HCT116 (cell line): Measurements from ENCODE around the gene CENATAC. TPM values are rescaled to one million over a fixed set of nuclear protein-coding genes. Genes with fewer than 3 reads are reported as not detected.

ENCODE experiments used
- ATAC-seq: fragments of 200-7000 bp; cut with Tn5 transposase; 2 replicates; pipeline ENCODE4 v1.9.1; 2020; ENCODE audit warnings: mild to moderate bottlenecking, moderate library complexity
- BruUV-seq: library from RNA; stranded (reverse); fragments of 400-500 nt; replicated peaks from 2 replicates; lab custom pipeline; 2021; lab: Mats Ljungman, UMichigan
- CTCF ChIA-PET: fragments of 300-600 bp; sonication (Branson Sonifier 250); formaldehyde crosslinking; loops from one replicate; lab custom pipeline; 2021; ENCODE audit warnings: antibody characterized with exemption; lab: Charles Lee
- POLR2A ChIA-PET: fragments of 300-600, 350-600 bp; sonication (Branson Sonifier 250); formaldehyde crosslinking; loops from one replicate; lab custom pipeline; 2021; ENCODE audit warnings: antibody characterized with exemption; lab: Charles Lee
- RAD21 ChIA-PET, 2 experiments: fragments of 300-600 bp; sonication (Branson Sonifier 250); formaldehyde crosslinking; loops; one replicate each; lab custom pipeline; 2023; ENCODE audit warnings: low total read pairs in 2 of 2; ENCODE audit not compliant: uncharacterized antibody in 2 of 2, unreplicated experiment in 2 of 2, low non-redundant PET in 1 of 2; lab: Charles Lee
- DNase-seq: peaks from one replicate; pipeline ENCODE4 v3.0.0-alpha.2; 2010; ENCODE audit warnings: low read depth, low spot score
- H2AFZ ChIP-seq: fragments of 200-600 bp; shearing (Covaris generic), sonication (generic); 2 replicates; pipeline ENCODE4 v1.6.1; 2017; ENCODE audit warnings: low read depth, mixed run types, mixed read lengths, antibody characterized with exemption, low read length; ENCODE audit not compliant: poor library complexity, severe bottlenecking
- H3K27ac ChIP-seq: 2 replicates; pipeline ENCODE4 v1.5.1; 2012; ENCODE audit warnings: low read depth, low read length
- H3K27me3 ChIP-seq: fragments of 200-600 bp; sonication (generic); 2 replicates; pipeline ENCODE4 v1.6.1; 2016; ENCODE audit warnings: mixed run types, low read length, mixed read lengths; ENCODE audit not compliant: insufficient read depth
- H3K36me3 ChIP-seq, 2 experiments: fragments of 200-500 bp in 1 of 2; fragments of 200-600 bp in 1 of 2; sonication (Bioruptor generic) in 1 of 2; sonication (generic) in 1 of 2; 2 replicates each; pipeline versions ENCODE4 v1.5.1 to v1.6.1; 2014 to 2016; ENCODE audit warnings: low read length in 2 of 2, inconsistent platforms in 1 of 2, mixed read lengths in 1 of 2, mixed run types in 1 of 2; ENCODE audit not compliant: insufficient read depth in 2 of 2, control insufficient read depth in 1 of 2
- H3K4me1 ChIP-seq, 2 experiments: fragments of 200-600 bp in 1 of 2; sonication (generic) in 1 of 2; 2 replicates each; pipeline versions ENCODE4 v1.5.1 to v1.6.1; 2012 to 2017; ENCODE audit warnings: low read length in 2 of 2, inconsistent platforms in 1 of 2, mild to moderate bottlenecking in 1 of 2, mixed read lengths in 1 of 2, mixed run types in 1 of 2, moderate library complexity in 1 of 2; ENCODE audit not compliant: insufficient read depth in 2 of 2, control insufficient read depth in 1 of 2
- H3K4me2 ChIP-seq: fragments of 200-600 bp; sonication (generic); 2 replicates; pipeline ENCODE4 v1.6.1; 2017; ENCODE audit warnings: mixed run types, low read length, mixed read lengths
- H3K4me3 ChIP-seq, 2 experiments: fragments of 200-600 bp in 1 of 2; sonication (generic) in 1 of 2; replicated peaks in 1 of 2; 2 replicates each; pipeline ENCODE4 v1.5.1; 2011 to 2016; ENCODE audit warnings: low read length in 2 of 2, control low read depth in 1 of 2, low read depth in 1 of 2, mild to moderate bottlenecking in 1 of 2, mixed read lengths in 1 of 2, mixed run types in 1 of 2
- H3K79me2 ChIP-seq: fragments of 200-600 bp; sonication (generic); 2 replicates; pipeline ENCODE4 v1.6.1; 2017; ENCODE audit warnings: mild to moderate bottlenecking, mixed run types, low read length, moderate library complexity, mixed read lengths; ENCODE audit not compliant: insufficient read depth
- H3K9ac ChIP-seq: fragments of 200-600 bp; sonication (generic); 2 replicates; pipeline ENCODE4 v1.6.1; 2016; ENCODE audit warnings: low read length, mixed read lengths
- H3K9me2 ChIP-seq: fragments of 200-600 bp; sonication (generic), shearing (Covaris generic); 2 replicates; pipeline ENCODE4 v1.6.1; 2017; ENCODE audit warnings: mixed run types, mild to moderate bottlenecking, moderate library complexity; ENCODE audit not compliant: insufficient read depth
- H3K9me3 ChIP-seq, 2 experiments: fragments of 200-500 bp in 1 of 2; fragments of 200-600 bp in 1 of 2; sonication (Bioruptor generic) in 1 of 2; sonication (generic) in 1 of 2; 2 replicates each; pipeline ENCODE4 v1.6.1; 2014 to 2017; ENCODE audit warnings: low read length in 2 of 2, mixed read lengths in 2 of 2, inconsistent platforms in 1 of 2, low read depth in 1 of 2, mild to moderate bottlenecking in 1 of 2, mixed run types in 1 of 2, moderate library complexity in 1 of 2; ENCODE audit not compliant: control insufficient read depth in 1 of 2, insufficient read depth in 1 of 2
- H4K20me1 ChIP-seq: fragments of 200-600 bp; sonication (generic), shearing (Covaris generic); 2 replicates; pipeline ENCODE4 v1.6.1; 2017; ENCODE audit warnings: mixed run types, mild to moderate bottlenecking, moderate library complexity; ENCODE audit not compliant: insufficient read depth
- ATF3 ChIP-seq: IDR thresholded peaks from 2 replicates; pipeline ENCODE4 v1.6.1; 2012
- CBX3 ChIP-seq: IDR thresholded peaks from 2 replicates; pipeline ENCODE4 v1.6.1; 2012; ENCODE audit warnings: low read depth
- CEBPB ChIP-seq: IDR thresholded peaks from 2 replicates; pipeline ENCODE4 v1.6.1; 2012; ENCODE audit warnings: low read depth
- EZH2phosphoT487 ChIP-seq: fragments of 200-600 bp; IDR thresholded peaks from 2 replicates; pipeline ENCODE4 v1.6.1; 2018; ENCODE audit warnings: antibody characterized with exemption, borderline replicate concordance
- JUND ChIP-seq: IDR thresholded peaks from 2 replicates; pipeline ENCODE4 v1.6.1; 2012
- MAX ChIP-seq: IDR thresholded peaks from 2 replicates; pipeline ENCODE4 v1.6.1; 2012
- POLR2A ChIP-seq: IDR thresholded peaks from 2 replicates; pipeline ENCODE4 v1.7.0; 2011; ENCODE audit warnings: borderline replicate concordance; ENCODE audit not compliant: insufficient read depth, insufficient read length; ENCODE audit errors: extremely low read depth
- POLR2AphosphoS5 ChIP-seq: IDR thresholded peaks from 2 replicates; pipeline ENCODE4 v1.6.1; 2011; ENCODE audit warnings: mild to moderate bottlenecking, low read depth, low read length, moderate library complexity
- RAD21 ChIP-seq: IDR thresholded peaks from 2 replicates; pipeline ENCODE4 v1.6.1; 2012; ENCODE audit warnings: low read depth, mild to moderate bottlenecking
- REST ChIP-seq: IDR thresholded peaks from 2 replicates; pipeline ENCODE4 v1.6.1; 2012; ENCODE audit warnings: low read depth
- SIN3A ChIP-seq: IDR thresholded peaks from 2 replicates; pipeline ENCODE4 v1.6.1; 2012; ENCODE audit warnings: low read depth
- TCF7L2 ChIP-seq: IDR thresholded peaks from 2 replicates; pipeline ENCODE4 v1.7.0; 2011; ENCODE audit warnings: borderline replicate concordance, inconsistent platforms; ENCODE audit not compliant: insufficient read depth, insufficient read length; ENCODE audit errors: extremely low read depth
- YY1 ChIP-seq: IDR thresholded peaks from 2 replicates; pipeline ENCODE4 v1.6.1; 2011; ENCODE audit warnings: low read length, low read depth, moderate library complexity, mild to moderate bottlenecking; ENCODE audit not compliant: insufficient replicate concordance; ENCODE audit errors: extremely low read depth
- ZBTB33 ChIP-seq: IDR thresholded peaks from 2 replicates; pipeline ENCODE4 v1.6.1; 2011; ENCODE audit warnings: mild to moderate bottlenecking, low read length, moderate library complexity; ENCODE audit not compliant: insufficient replicate concordance; ENCODE audit errors: extremely low read depth
- ZFX ChIP-seq: fragments of 450-650 bp; IDR thresholded peaks from 2 replicates; pipeline ENCODE4 v1.6.1; 2017
- ZNF274 ChIP-seq: fragments of 200-500 bp; sonication (Bioruptor generic); IDR thresholded peaks from 2 replicates; pipeline ENCODE4 v1.6.1; 2014; ENCODE audit warnings: mild to moderate bottlenecking, low read depth, low read length, inconsistent platforms
- intact Hi-C: fragments of 100-400 bp; cut with micrococcal nuclease; formaldehyde crosslinking; loops from 2 replicates; pipeline ENCODE4 v1.10.0; 2022
- total RNA-seq: library from RNA; stranded (reverse); gene quantifications from one replicate; pipeline ENCODE4 v1.2.1, GENCODE V29; 2021; ENCODE audit not compliant: unreplicated experiment
- TF ChIP-seq, protein P1 (sequence below), 3 experiments: fragments of 200-600 bp in 1 of 3; sonication (generic) in 1 of 3; IDR thresholded peaks in 2 of 3; conservative IDR thresholded peaks in 1 of 3; 2 replicates each; pipeline ENCODE4 v1.5.1; 2012 to 2017; ENCODE audit warnings: low read depth in 2 of 3, low read length in 2 of 3, antibody characterized with exemption in 1 of 3, borderline replicate concordance in 1 of 3, control low read depth in 1 of 3, mild to moderate bottlenecking in 1 of 3, mixed read lengths in 1 of 3, mixed run types in 1 of 3, moderate library complexity in 1 of 3; ENCODE audit not compliant: insufficient read depth in 1 of 3

CENATAC gene
- total RNA-seq, 1 experiment from 2014 or later: 28.9 TPM

GRCh38 chr11:119026970-119027369 lies 29.0 kb downstream of the CENATAC start:
- ChIA-PET RAD21 (no interaction called here), CTCF (no interaction called here)
- H2AFZ ChIP-seq: no peak overlapping the region
- peaks cover 16 to 29% of the 10 kb centered on the region in 2 experiments; a peak in 2 of 4 replicates for H3K36me3 ChIP-seq
- no peaks in the 10 kb centered on the region for H3K27me3 ChIP-seq
- ATAC-seq: no peak
- H3K79me2 ChIP-seq: peaks cover 26% of the 10 kb centered on the region
- TF ChIP-seq JUND (no peak), EZH2phosphoT487 (no peak), REST (no peak), TCF7L2 (no peak), POLR2AphosphoS5 (no peak), ATF3 (no peak), RAD21 (no peak), MAX (no peak), CBX3 (no peak), POLR2A (no peak), ZFX (no peak), ZNF274 (no peak), SIN3A (no peak), ZBTB33 (no peak), YY1 (no peak), CEBPB (no peak)
- TF ChIP-seq, protein P1, sequence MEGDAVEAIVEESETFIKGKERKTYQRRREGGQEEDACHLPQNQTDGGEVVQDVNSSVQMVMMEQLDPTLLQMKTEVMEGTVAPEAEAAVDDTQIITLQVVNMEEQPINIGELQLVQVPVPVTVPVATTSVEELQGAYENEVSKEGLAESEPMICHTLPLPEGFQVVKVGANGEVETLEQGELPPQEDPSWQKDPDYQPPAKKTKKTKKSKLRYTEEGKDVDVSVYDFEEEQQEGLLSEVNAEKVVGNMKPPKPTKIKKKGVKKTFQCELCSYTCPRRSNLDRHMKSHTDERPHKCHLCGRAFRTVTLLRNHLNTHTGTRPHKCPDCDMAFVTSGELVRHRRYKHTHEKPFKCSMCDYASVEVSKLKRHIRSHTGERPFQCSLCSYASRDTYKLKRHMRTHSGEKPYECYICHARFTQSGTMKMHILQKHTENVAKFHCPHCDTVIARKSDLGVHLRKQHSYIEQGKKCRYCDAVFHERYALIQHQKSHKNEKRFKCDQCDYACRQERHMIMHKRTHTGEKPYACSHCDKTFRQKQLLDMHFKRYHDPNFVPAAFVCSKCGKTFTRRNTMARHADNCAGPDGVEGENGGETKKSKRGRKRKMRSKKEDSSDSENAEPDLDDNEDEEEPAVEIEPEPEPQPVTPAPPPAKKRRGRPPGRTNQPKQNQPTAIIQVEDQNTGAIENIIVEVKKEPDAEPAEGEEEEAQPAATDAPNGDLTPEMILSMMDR (IDR thresholded peaks at IDR 0.05 in 2 of 3, conservative IDR thresholded peaks at IDR 0.05 in 1 of 3; ENCODE audit: borderline replicate concordance in 1 of 3, insufficient read depth in 1 of 3, low read depth in 2 of 3, low read length in 2 of 3): no peak
- TF ChIP-seq, all 23 proteins: peak for 0
- BruUV-seq: no TSS peak
- Histone ChIP-seq H3K9me2 (no peaks in the 10 kb centered on the region), H3K9me3 (no peaks in the 10 kb centered on the region), H3K9ac (no peak overlapping the region), H3K27ac (no peak overlapping the region), H3K4me1 (peaks cover 5 to 32% of the 10 kb centered on the region in 2 experiments; a peak in 3 of 4 replicates), H3K4me2 (no peak overlapping the region), H3K4me3 (no peak overlapping the region), H4K20me1 (no peaks in the 10 kb centered on the region)
- intact Hi-C loops: no loop called here
- POLR2A ChIA-PET: no interaction called here
- no peak for DNase-seq
